ENCODE results near the gene R3HDM2.

DNA sequence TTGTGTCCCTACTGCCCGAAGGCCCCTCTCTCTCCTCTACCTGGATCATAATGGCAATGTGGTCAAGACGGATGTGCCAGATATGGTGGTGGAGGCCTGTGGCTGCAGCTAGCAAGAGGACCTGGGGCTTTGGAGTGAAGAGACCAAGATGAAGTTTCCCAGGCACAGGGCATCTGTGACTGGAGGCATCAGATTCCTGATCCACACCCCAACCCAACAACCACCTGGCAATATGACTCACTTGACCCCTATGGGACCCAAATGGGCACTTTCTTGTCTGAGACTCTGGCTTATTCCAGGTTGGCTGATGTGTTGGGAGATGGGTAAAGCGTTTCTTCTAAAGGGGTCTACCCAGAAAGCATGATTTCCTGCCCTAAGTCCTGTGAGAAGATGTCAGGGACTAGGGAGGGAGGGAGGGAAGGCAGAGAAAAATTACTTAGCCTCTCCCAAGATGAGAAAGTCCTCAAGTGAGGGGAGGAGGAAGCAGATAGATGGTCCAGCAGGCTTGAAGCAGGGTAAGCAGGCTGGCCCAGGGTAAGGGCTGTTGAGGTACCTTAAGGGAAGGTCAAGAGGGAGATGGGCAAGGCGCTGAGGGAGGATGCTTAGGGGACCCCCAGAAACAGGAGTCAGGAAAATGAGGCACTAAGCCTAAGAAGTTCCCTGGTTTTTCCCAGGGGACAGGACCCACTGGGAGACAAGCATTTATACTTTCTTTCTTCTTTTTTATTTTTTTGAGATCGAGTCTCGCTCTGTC, 26.1 kb upstream of the R3HDM2 start:
- TF ChIP-seq, protein P1, sequence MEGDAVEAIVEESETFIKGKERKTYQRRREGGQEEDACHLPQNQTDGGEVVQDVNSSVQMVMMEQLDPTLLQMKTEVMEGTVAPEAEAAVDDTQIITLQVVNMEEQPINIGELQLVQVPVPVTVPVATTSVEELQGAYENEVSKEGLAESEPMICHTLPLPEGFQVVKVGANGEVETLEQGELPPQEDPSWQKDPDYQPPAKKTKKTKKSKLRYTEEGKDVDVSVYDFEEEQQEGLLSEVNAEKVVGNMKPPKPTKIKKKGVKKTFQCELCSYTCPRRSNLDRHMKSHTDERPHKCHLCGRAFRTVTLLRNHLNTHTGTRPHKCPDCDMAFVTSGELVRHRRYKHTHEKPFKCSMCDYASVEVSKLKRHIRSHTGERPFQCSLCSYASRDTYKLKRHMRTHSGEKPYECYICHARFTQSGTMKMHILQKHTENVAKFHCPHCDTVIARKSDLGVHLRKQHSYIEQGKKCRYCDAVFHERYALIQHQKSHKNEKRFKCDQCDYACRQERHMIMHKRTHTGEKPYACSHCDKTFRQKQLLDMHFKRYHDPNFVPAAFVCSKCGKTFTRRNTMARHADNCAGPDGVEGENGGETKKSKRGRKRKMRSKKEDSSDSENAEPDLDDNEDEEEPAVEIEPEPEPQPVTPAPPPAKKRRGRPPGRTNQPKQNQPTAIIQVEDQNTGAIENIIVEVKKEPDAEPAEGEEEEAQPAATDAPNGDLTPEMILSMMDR (IDR thresholded peaks at IDR 0.05; ENCODE audit: insufficient read depth, low read depth, low read length): no peak
- TF ChIP-seq EZH2 (IDR thresholded peaks at IDR 0.05; ENCODE audit: insufficient read depth, low read length): no peak

Data from astrocyte (in vitro differentiated cells and primary cell).